HG02943 (cell line): ENCODE results near the gene NFKBIE.
"Not testable (repeated sequence)": the region's sequence is repeated elsewhere in the genome, so short reads cannot be mapped to it uniquely, and the experiment has no call there.

Experiments used
- ATAC-seq: cut with Tn5 transposase; IDR thresholded peaks from one replicate; pipeline ENCODE4 v1.9.1; 2021; ENCODE audit warnings: mild to moderate bottlenecking, low read depth, moderate library complexity; ENCODE audit not compliant: unreplicated experiment

Gene NFKBIE

GRCh38 chr6:44265007-44265721, at the start of gene NFKBIE:
TSS of gene NFKBIE (minus strand) at chr6:44265551. CDS start at chr6:44265346, 205 bp downstream.
- ATAC-seq = peak; percentile 30

GRCh38 chr6:44314657-44315056, 49.3 kb upstream of the NFKBIE start:
- not testable (repeated sequence) for ATAC-seq

- peak; percentile 82 for ATAC-seq
Observed at GRCh38 chr6:44312901-44313788, 47.8 kb upstream of the NFKBIE start, which contains the start of gene AARS2. TSS of gene AARS2 (minus strand) at chr6:44313347. CDS start at chr6:44313323, 24 bp downstream.

GRCh38 chr6:44311767-44312166, 46.4 kb upstream of the NFKBIE start:
- no peak for ATAC-seq

GRCh38 chr6:44311304-44311703, 46.0 kb upstream of the NFKBIE start:
- ATAC-seq = no peak

- no peak for ATAC-seq
Observed at GRCh38 chr6:44310241-44310640, 44.9 kb upstream of the NFKBIE start.

- no peak for ATAC-seq
Observed at GRCh38 chr6:44309631-44310030, 44.3 kb upstream of the NFKBIE start.

- ATAC-seq = no peak
Observed at GRCh38 chr6:44309092-44309491, 43.7 kb upstream of the NFKBIE start.

- ATAC-seq = no peak
Observed at GRCh38 chr6:44307217-44307616, 41.9 kb upstream of the NFKBIE start.

GRCh38 chr6:44306710-44307109, 41.4 kb upstream of the NFKBIE start:
- ATAC-seq = no peak

GRCh38 chr6:44305200-44305725, 39.9 kb upstream of the NFKBIE start:
- no peak for ATAC-seq

- ATAC-seq = no peak
Observed at GRCh38 chr6:44304282-44305199, 39.2 kb upstream of the NFKBIE start.

GRCh38 chr6:44303842-44304241, 38.5 kb upstream of the NFKBIE start:
- ATAC-seq = no peak

GRCh38 chr6:44302856-44303255, 37.5 kb upstream of the NFKBIE start:
- ATAC-seq = no peak

GRCh38 chr6:44301782-44302564, 36.6 kb upstream of the NFKBIE start:
- no peak for ATAC-seq

- no peak for ATAC-seq
Observed at GRCh38 chr6:44301106-44301505, 35.8 kb upstream of the NFKBIE start.

GRCh38 chr6:44300292-44300823, 35.0 kb upstream of the NFKBIE start:
- no peak for ATAC-seq

GRCh38 chr6:44298864-44299263, 33.5 kb upstream of the NFKBIE start:
- ATAC-seq = no peak
